GM21723 (cell line): ENCODE results near the gene HOXA6.
A peak's percentile ranks its signal among the peaks of the same experiment; 100 is the strongest.

Experiments
- ATAC-seq: cut with Tn5 transposase; IDR thresholded peaks from one replicate; pipeline ENCODE4 v1.9.1; 2021; ENCODE audit warnings: mild to moderate bottlenecking, moderate library complexity; ENCODE audit not compliant: unreplicated experiment

HOXA6 gene

GRCh38 chr7:27163288-27164044, 15.9 kb upstream of the HOXA6 start:
- no peak for ATAC-seq

GRCh38 chr7:27162561-27163287, 15.2 kb upstream of the HOXA6 start:
- ATAC-seq, result no peak

GRCh38 chr7:27161721-27162560, 14.4 kb upstream of the HOXA6 start:
- ATAC-seq, result no peak

- ATAC-seq, result no peak
Measured at GRCh38 chr7:27161214-27161720, 13.7 kb upstream of the HOXA6 start.

GRCh38 chr7:27160546-27161213, 13.1 kb upstream of the HOXA6 start:
- peak; percentile 65 for ATAC-seq

GRCh38 chr7:27160145-27160545, 12.6 kb upstream of the HOXA6 start:
- peak; percentile 21 for ATAC-seq

GRCh38 chr7:27159266-27160144, 11.9 kb upstream of the HOXA6 start:
- no peak for ATAC-seq

- ATAC-seq, result no peak
Measured at GRCh38 chr7:27158436-27159265, 11.1 kb upstream of the HOXA6 start.

GRCh38 chr7:27157702-27158431, 10.3 kb upstream of the HOXA6 start:
- no peak for ATAC-seq

GRCh38 chr7:27156916-27157701, 9.5 kb upstream of the HOXA6 start:
- ATAC-seq, result no peak

- ATAC-seq, result no peak
Measured at GRCh38 chr7:27156508-27156898, 8.9 kb upstream of the HOXA6 start, which contains the start of gene HOXA7. TSS of gene HOXA7 (minus strand) at chr7:27156675. CDS start at chr7:27156545, 130 bp downstream.

- ATAC-seq, result no peak
Measured at GRCh38 chr7:27155816-27156507, 8.4 kb upstream of the HOXA6 start.

- ATAC-seq, result no peak
Measured at GRCh38 chr7:27154901-27155815, 7.6 kb upstream of the HOXA6 start.

- no peak for ATAC-seq
Measured at GRCh38 chr7:27154369-27154768, 6.8 kb upstream of the HOXA6 start.

- ATAC-seq, result no peak
Measured at GRCh38 chr7:27153526-27153925, 6.0 kb upstream of the HOXA6 start.
